IgD-negative memory B cell (primary cell): ENCODE results near the gene HIVEP1. TPM values are rescaled to one million over a fixed set of nuclear protein-coding genes. Genes with fewer than 3 reads are reported as not detected.
"Not testable (repeated sequence)": the region's sequence is repeated elsewhere in the genome, so short reads cannot be mapped to it uniquely, and the experiment has no call there.

ENCODE experiments used
- H3K27ac Mint-ChIP-seq, 3 donors: one replicate each; pipeline ENCODE4 v1.8.0; 2020 to 2022; ENCODE audit warnings: mild to moderate bottlenecking in 3 of 3, mixed read lengths in 3 of 3, moderate library complexity in 1 of 3
- H3K27me3 Mint-ChIP-seq: one replicate; pipeline ENCODE4 v1.8.0; 2021; ENCODE audit warnings: mixed read lengths
- H3K36me3 Mint-ChIP-seq: one replicate; pipeline ENCODE4 v1.8.0; 2020; ENCODE audit warnings: mild to moderate bottlenecking, mixed read lengths
- H3K4me1 Mint-ChIP-seq, 3 donors: one replicate each; pipeline ENCODE4 v1.8.0; 2020 to 2022; ENCODE audit warnings: mixed read lengths in 3 of 3, mild to moderate bottlenecking in 1 of 3
- H3K4me3 Mint-ChIP-seq, 4 donors: one replicate each; pipeline ENCODE4 v1.8.0; 2020 to 2022; ENCODE audit warnings: mild to moderate bottlenecking in 4 of 4, mixed read lengths in 4 of 4, moderate library complexity in 3 of 4
- H3K9me3 Mint-ChIP-seq, 3 donors: one replicate each; pipeline ENCODE4 v1.8.0; 2020 to 2021; ENCODE audit warnings: mixed read lengths in 3 of 3, mild to moderate bottlenecking in 1 of 3
- polyA plus RNA-seq: library from polyadenylated mRNA; unstranded; fragments of 300-500 nt; fragmentation: Illumina TruSeq; gene quantifications from one replicate; pipeline ENCODE4 v1.2.3, GENCODE V29; 2021

Gene HIVEP1
- polyA plus RNA-seq, 1 donor from 2014 or later = 14.7 TPM

DNA sequence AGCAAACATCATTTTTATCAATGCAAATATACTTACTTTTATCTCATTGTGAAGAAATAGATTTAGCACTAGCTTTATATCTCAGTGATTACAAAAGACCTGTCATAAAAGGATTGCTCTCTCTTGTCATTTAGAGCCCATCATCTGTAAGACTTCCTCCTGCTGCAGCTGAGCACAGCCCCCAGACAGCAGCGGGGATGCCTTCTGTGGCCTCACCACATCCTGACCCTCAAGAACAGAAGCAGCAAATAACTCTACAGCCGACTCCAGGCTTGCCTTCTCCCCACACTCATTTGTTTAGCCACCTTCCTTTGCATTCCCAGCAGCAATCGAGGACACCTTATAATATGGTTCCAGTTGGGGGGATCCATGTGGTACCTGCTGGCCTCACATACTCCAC, 151.0 kb downstream of the HIVEP1 start:
- peaks cover 9% of the 10 kb centered on the region for H3K36me3 Mint-ChIP-seq

DNA sequence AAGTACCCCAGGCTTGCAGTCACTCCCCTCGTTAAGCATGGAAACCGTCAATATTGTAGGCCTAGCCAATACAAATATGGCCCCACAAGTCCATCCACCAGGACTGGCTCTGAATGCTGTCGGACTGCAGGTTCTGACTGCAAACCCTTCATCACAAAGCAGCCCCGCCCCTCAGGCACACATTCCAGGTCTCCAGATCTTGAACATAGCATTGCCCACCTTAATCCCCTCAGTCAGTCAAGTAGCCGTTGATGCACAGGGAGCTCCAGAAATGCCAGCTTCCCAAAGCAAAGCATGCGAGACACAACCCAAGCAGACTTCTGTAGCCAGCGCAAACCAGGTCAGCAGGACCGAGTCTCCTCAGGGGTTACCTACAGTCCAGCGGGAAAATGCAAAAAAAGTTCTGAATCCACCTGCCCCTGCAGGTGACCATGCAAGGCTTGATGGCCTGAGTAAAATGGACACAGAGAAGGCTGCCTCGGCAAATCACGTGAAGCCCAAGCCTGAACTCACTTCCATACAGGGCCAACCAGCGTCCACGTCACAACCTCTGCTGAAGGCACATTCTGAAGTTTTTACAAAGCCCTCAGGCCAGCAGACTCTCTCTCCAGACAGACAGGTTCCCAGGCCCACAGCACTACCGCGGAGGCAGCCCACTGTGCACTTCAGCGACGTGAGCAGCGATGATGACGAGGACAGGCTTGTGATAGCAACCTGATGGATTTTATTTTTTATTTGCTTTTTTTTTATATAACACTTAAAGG, 151.8 kb downstream of the HIVEP1 start:
- Mint-ChIP-seq H3K36me3 (peaks cover 9% of the 10 kb centered on the region), H3K4me1 (peaks cover 4 to 9% (median 9%) of the 10 kb centered on the region in 3 donors), H3K27me3 (no peaks in the 10 kb centered on the region), H3K27ac (peak overlapping the region in 1 of 3 donors; percentile 80), H3K4me3 (no peak overlapping the region), H3K9me3 (no peaks in the 10 kb centered on the region)

More for the DNA sequence above, 151.0 kb downstream of the HIVEP1 start:
- Mint-ChIP-seq H3K27ac (peak overlapping the region in 1 of 3 donors; percentile 80), H3K4me3 (no peak overlapping the region), H3K9me3 (no peaks in the 10 kb centered on the region), H3K27me3 (no peaks in the 10 kb centered on the region), H3K4me1 (peaks cover 4 to 12% (median 9%) of the 10 kb centered on the region in 3 donors)

DNA sequence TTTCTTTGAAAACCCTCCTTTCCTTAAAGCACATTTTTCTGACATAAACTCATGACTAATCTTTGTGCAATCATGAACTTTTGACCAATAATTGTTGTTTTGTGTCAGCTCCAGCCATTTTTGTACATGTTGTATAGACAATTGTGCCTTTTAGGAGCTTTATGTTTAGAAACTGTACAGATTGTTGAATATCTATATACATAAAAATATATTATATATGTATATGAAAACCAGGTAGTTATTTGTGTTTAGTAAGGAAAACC, 152.3 kb downstream of the HIVEP1 start:
- Mint-ChIP-seq H3K4me1 (peaks cover 4 to 9% (median 9%) of the 10 kb centered on the region in 3 donors), H3K9me3 (no peaks in the 10 kb centered on the region), H3K4me3 (no peak overlapping the region), H3K27me3 (no peaks in the 10 kb centered on the region), H3K36me3 (peaks cover 6% of the 10 kb centered on the region), H3K27ac (no peak overlapping the region)

DNA sequence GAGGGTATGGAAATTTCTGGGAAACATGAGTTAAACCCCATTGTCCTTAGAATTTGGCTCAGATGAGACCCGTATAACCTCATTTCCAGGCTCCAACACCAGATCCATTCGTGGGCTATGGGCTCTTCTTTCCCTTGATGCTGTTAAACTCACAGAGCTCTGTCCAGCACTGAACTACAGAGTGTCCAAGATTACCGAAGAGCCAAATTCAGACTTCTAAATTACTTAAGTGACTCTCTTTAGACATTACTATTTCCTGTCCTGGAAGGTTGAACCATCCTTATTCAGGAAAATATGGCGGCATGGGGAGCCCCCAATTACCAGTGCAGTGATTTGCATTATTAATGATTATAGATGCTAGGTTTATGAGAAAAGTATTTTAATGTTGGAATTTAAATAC, 153.2 kb downstream of the HIVEP1 start:
- Mint-ChIP-seq H3K27me3 (no peaks in the 10 kb centered on the region), H3K9me3 (no peaks in the 10 kb centered on the region), H3K27ac (no peak overlapping the region), H3K4me3 (no peak overlapping the region), H3K4me1 (peaks cover 4 to 9% (median 9%) of the 10 kb centered on the region in 3 donors), H3K36me3 (peaks cover 6% of the 10 kb centered on the region)

DNA sequence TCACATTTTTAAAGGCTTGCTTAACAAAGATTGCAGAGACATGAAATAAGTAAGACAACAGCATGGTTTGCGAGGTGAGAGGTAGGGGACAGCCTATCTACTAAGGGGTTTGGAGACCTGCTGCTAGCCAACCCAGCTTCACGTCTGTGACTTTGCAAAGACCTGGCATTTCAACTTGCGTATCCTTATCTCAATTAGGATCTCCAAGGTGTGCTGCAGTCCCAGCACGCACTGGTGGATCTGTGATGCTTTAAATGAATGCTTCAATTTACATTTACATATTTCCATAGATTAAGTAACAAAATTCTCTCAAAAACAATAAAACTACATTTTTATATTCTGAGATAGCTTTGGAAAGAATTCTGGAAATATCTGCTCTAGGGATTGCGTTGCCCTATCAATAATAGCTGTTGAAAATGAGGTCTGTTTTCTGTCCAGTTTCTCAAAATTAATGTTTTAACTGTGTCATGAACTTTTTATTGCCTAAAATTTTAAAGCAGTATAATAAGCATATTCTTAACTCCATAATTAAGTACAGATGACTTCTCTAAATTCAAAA, 153.7 kb downstream of the HIVEP1 start:
- Mint-ChIP-seq H3K4me3 (no peak overlapping the region), H3K9me3 (no peaks in the 10 kb centered on the region), H3K27ac (no peak overlapping the region), H3K36me3 (peaks cover 6% of the 10 kb centered on the region), H3K4me1 (peaks cover 4 to 9% (median 9%) of the 10 kb centered on the region in 3 donors), H3K27me3 (no peaks in the 10 kb centered on the region)

DNA sequence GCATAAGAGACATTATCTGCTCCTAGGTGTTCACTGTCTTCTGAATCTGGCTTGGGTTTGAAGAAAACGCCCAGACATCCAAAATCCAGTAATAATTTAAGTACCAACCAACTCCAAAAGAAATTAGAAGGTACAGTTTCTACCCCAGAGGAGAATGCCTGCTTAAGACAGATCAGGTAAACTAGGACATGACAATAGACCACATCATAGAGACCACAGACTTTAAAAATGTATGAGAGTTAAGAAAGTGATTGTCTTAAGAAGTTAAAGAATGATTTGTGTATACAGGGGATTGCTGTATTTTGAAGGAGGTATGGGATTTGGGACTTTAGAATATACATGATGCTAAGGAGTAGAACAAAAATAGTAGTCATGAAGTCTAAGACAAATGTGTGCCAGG, 157.3 kb downstream of the HIVEP1 start:
- Mint-ChIP-seq H3K4me3 (no peak overlapping the region), H3K36me3 (peaks cover 2% of the 10 kb centered on the region), H3K9me3 (no peaks in the 10 kb centered on the region), H3K4me1 (no peaks in the 10 kb centered on the region), H3K27me3 (no peaks in the 10 kb centered on the region), H3K27ac (no peak overlapping the region)

DNA sequence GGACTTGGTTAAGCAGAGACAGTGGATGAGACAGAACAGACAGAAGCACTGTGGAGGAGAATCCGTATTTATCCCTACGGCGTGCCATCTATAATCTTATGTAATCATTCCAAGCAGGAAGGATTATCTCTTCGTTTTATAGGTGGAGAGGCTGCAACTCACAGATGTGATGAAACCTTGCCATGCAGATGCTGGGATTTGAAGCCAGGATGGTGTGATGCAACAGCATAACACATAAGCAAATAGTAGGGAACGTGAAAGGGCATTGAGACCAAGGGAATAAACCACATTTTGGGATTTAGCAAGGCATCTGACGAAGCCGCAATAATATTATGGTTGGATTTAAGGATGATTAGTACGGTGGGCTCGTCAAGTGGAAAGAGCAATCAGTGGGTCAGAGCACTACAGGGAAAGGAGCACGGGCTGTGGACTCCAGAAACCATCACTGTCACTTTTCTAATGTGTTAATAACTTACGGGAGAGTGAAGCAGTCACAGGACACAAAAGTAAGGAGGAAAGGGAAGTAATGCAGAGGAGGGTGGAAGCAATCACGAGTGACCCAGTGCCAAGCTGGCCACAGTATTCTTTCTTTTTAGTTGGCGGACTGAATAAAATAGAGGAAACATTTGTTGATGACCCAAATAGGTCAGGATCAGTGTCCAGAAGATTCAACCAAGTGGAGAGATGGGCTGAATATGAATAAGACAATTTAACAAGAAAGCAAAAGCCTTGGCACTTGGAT, 158.4 kb downstream of the HIVEP1 start:
- H3K9me3 Mint-ChIP-seq = no peaks in the 10 kb centered on the region

DNA sequence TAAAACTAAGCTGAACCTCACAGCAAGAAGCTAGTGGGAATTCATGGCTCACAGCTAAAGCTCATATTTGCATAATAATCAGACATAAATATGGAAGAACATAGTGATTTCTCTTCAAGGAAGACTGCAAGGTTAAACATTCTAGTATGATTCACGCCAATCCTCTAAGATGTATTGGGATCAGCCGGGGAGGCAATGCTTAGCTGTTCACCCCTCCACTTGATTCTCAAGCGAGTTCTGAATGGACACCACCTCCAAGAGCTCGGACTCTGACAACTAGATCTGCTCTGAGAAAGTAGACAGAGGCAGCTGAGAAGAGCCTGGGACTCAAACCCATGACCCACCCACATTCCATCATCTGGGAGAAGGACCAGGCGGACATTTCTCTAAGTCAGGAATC, 159.6 kb downstream of the HIVEP1 start:
- H3K4me3 Mint-ChIP-seq = no peak overlapping the region
- no peak overlapping the region for H3K27ac Mint-ChIP-seq
- no peaks in the 10 kb centered on the region for H3K27me3 Mint-ChIP-seq
- no peaks in the 10 kb centered on the region for H3K4me1 Mint-ChIP-seq
- H3K9me3 Mint-ChIP-seq = peaks cover 1 to 3% (median 2%) of the 10 kb centered on the region in 3 donors
- H3K36me3 Mint-ChIP-seq = no peaks in the 10 kb centered on the region

More for the DNA sequence above, 158.4 kb downstream of the HIVEP1 start:
- Mint-ChIP-seq H3K4me1 (no peaks in the 10 kb centered on the region), H3K27ac (no peak overlapping the region), H3K36me3 (no peaks in the 10 kb centered on the region), H3K4me3 (no peak overlapping the region), H3K27me3 (no peaks in the 10 kb centered on the region)

DNA sequence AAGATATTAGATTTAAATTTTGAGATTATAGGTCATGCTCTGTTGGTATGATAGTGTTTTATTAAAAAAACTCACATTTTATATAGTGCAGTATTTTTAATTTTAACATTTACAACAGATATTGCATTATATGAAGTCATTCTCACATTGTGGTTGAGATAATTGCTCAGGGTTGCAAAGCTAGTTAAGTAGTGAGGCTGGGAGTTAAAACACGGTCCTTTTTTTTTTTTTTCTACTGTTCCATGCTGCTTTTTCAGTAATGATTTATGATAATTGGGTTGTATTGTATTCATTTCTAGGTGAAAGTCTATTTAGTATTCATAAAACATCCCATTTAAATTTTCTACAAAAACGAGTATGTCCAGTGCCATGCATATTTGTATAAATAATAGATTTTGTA, 160.5 kb downstream of the HIVEP1 start:
- no peak overlapping the region for H3K27ac Mint-ChIP-seq
- no peaks in the 10 kb centered on the region for H3K27me3 Mint-ChIP-seq
- no peak overlapping the region for H3K4me3 Mint-ChIP-seq
- H3K9me3 Mint-ChIP-seq = peaks cover 4 to 5% (median 5%) of the 10 kb centered on the region in 3 donors
- H3K36me3 Mint-ChIP-seq = no peaks in the 10 kb centered on the region
- no peaks in the 10 kb centered on the region for H3K4me1 Mint-ChIP-seq

DNA sequence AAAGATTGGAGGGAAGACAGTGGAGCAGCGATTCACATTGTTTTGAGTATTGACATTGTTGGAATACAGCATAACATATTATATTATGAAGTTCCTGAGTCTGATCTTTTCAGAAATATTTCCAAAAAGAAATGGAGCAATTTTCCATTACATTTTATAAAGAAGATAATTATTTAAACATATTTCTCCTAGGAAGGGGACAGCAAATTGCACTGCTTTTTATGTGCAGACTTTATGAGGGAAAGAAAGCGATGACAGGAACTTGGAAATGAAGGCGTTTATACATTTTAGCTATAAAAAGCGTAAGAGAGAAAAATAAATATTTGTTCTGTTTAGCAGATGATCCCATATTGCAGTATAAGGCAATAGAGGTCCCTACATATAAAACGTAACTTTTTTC, 161.1 kb downstream of the HIVEP1 start:
- peaks cover 4 to 5% (median 5%) of the 10 kb centered on the region in 3 donors for H3K9me3 Mint-ChIP-seq
- no peak overlapping the region for H3K27ac Mint-ChIP-seq
- H3K36me3 Mint-ChIP-seq = no peaks in the 10 kb centered on the region
- H3K27me3 Mint-ChIP-seq = no peaks in the 10 kb centered on the region
- no peaks in the 10 kb centered on the region for H3K4me1 Mint-ChIP-seq
- no peak overlapping the region for H3K4me3 Mint-ChIP-seq

DNA sequence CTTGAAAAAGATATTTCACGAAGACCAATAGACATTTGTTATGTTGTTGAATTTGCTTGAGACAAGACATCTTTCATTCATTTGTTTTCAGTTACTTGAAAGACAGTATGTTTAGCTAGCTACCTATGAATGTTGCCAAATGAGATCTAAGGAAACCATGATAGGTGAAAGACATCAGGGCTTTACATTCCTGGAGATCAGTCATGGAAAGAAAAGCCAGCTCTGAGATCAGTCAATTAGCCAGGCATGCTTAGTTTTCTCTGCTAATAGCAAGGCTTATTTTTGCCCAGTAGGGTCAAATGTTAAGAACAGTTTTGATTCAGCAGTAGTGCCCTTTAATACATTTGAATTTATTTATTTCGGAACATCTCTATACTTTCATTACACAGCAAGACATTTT, 161.5 kb downstream of the HIVEP1 start:
- Mint-ChIP-seq H3K27ac (no peak overlapping the region), H3K36me3 (no peaks in the 10 kb centered on the region), H3K27me3 (no peaks in the 10 kb centered on the region), H3K4me1 (no peaks in the 10 kb centered on the region), H3K9me3 (peaks cover 4 to 5% (median 5%) of the 10 kb centered on the region in 3 donors), H3K4me3 (no peak overlapping the region)

DNA sequence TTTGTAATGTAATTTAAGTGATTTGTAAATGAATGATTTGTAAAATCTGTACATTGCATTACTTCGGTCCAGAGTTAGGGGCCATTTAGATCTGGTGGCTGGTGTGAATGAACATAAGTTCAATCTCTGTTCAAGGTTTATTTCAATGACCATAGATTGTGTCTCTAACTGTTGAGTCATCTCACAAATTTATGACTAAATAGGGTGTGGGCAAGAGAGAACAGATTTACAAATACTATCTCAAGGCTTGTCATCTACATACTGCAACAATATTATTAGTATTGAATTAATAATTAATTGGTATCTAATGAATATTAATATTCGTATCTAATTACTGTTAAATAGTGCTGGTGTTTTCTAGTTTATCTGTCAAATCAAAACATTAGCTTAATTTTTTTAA, 162.8 kb downstream of the HIVEP1 start:
- H3K9me3 Mint-ChIP-seq = peaks cover 4 to 5% (median 5%) of the 10 kb centered on the region in 3 donors
- H3K36me3 Mint-ChIP-seq = no peaks in the 10 kb centered on the region
- H3K4me3 Mint-ChIP-seq = no peak overlapping the region
- no peaks in the 10 kb centered on the region for H3K27me3 Mint-ChIP-seq
- no peaks in the 10 kb centered on the region for H3K4me1 Mint-ChIP-seq
- H3K27ac Mint-ChIP-seq = no peak overlapping the region

DNA sequence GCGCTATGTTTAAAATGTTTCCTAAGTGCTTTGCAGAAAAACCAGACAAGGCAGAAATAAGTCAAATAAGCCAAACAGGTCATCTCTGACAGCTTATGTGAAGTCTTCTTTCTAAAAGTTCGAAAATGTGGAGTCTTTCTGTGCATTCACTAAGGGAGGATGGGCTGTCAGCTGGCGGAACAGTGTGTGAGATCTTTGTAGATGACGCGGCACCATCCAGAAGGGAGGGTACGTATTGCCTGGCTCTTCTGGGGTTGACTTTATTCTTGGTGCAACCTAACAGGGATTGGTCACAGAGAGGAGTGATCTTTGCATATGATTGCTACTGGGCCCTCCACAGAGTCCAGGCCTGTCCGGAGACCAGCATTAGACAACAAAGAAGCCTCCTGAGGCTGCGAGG, 163.5 kb downstream of the HIVEP1 start:
- H3K4me3 Mint-ChIP-seq = no peak overlapping the region
- H3K9me3 Mint-ChIP-seq = peaks cover 4 to 5% (median 5%) of the 10 kb centered on the region in 3 donors
- no peaks in the 10 kb centered on the region for H3K4me1 Mint-ChIP-seq
- no peak overlapping the region for H3K27ac Mint-ChIP-seq
- H3K36me3 Mint-ChIP-seq = no peaks in the 10 kb centered on the region
- H3K27me3 Mint-ChIP-seq = no peaks in the 10 kb centered on the region

DNA sequence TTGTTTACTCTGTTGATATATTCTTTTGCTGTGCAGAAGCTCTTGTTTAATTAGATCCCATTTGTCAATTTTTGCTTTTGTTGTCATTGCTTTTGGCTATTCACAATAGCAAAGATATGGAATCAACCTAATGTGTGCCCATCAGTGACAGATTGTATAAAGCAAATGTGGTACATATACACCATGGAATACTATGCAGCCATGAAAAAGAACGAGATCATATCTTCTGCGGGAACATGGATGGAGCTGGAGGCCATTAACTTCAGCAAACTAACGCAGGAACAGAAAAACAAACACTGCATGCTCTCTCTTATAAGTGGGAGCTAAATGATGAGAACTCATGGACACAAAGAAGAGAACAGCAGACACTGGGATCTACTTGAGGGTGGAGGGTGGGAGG, 164.7 kb downstream of the HIVEP1 start:
- not testable (repeated sequence) for H3K4me1 Mint-ChIP-seq, H3K27ac Mint-ChIP-seq, H3K36me3 Mint-ChIP-seq, H3K27me3 Mint-ChIP-seq, H3K4me3 Mint-ChIP-seq, H3K9me3 Mint-ChIP-seq

DNA sequence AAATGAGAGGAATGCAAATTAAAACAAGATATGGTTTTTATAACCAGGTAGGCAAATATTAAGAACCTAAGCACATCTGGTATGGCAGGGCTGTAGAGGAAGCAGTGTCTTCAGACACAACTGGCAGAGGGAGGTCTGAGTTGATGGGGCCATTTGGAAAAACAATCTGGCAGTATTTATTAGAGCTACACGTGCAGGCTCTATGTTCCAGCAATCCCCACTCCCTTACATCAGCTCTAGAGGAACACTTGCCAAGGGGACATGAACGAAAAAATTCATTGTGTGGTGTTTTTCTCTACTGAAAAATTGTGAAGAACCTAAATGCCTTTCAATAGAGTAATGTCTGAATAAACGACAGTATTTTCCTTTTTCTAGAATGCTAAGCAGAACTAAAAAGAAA, 166.4 kb downstream of the HIVEP1 start:
- Mint-ChIP-seq H3K4me3 (no peak overlapping the region), H3K27ac (no peak overlapping the region), H3K36me3 (peaks cover 1% of the 10 kb centered on the region), H3K4me1 (no peaks in the 10 kb centered on the region), H3K9me3 (peaks cover 4 to 5% (median 5%) of the 10 kb centered on the region in 3 donors), H3K27me3 (no peaks in the 10 kb centered on the region)

DNA sequence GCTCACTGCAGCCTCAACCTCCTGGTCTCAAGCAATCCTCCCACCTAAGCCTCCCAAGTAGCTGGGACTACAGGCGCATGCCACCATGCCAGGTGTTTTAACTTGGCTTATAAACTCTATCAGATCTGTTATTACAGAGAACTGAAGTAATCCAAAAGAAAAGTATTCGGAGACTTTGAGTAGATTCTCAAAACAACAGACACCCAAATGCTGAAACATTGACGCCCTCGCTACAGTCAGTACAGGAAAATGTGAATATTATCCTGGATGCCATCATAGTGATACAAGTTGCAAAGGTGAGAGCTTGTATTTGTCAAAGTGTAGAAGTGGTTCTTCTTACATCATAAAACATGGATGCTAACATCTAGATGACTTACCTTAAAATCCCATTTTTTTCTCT, 169.4 kb downstream of the HIVEP1 start:
- Mint-ChIP-seq H3K4me1 (no peaks in the 10 kb centered on the region), H3K9me3 (peaks cover 4 to 5% (median 5%) of the 10 kb centered on the region in 3 donors), H3K36me3 (peaks cover 2% of the 10 kb centered on the region), H3K27ac (no peak overlapping the region), H3K27me3 (no peaks in the 10 kb centered on the region), H3K4me3 (no peak overlapping the region)
